T follicular helper cell (primary cell): ENCODE results near the gene HLA-DQA1.
"Not testable (repeated sequence)": the region's sequence is repeated elsewhere in the genome, so short reads cannot be mapped to it uniquely, and the experiment has no call there.

ENCODE experiments used
- DNase-seq: peaks from one replicate; pipeline ENCODE4 v3.0.0-alpha.2; 2020; ENCODE audit warnings: low read depth

The HLA-DQA1 gene

GRCh38 chr6:32658268-32658897, 21.2 kb downstream of the HLA-DQA1 start:
- DNase-seq: no peak

- no peak for DNase-seq
Observed at GRCh38 chr6:32659856-32660595, 22.8 kb downstream of the HLA-DQA1 start.

GRCh38 chr6:32662099-32662498, 24.9 kb downstream of the HLA-DQA1 start:
- no peak for DNase-seq

- DNase-seq: no peak
Observed at GRCh38 chr6:32662836-32663235, 25.6 kb downstream of the HLA-DQA1 start.

GRCh38 chr6:32664354-32664753, 27.1 kb downstream of the HLA-DQA1 start:
- DNase-seq: no peak

GRCh38 chr6:32664827-32665362, 27.7 kb downstream of the HLA-DQA1 start:
- peak; percentile 13 for DNase-seq

GRCh38 chr6:32665661-32666060, 28.5 kb downstream of the HLA-DQA1 start:
- DNase-seq: no peak

- peak; percentile 36 for DNase-seq
Observed at GRCh38 chr6:32666420-32667300, 29.5 kb downstream of the HLA-DQA1 start, which contains the start of gene HLA-DQB1. Gene HLA-DQB1 (minus strand): TSS chr6:32666657. CDS start chr6:32666607, 50 bp downstream.

GRCh38 chr6:32668226-32668747, 31.1 kb downstream of the HLA-DQA1 start:
- DNase-seq: peak; percentile 25

GRCh38 chr6:32669240-32669639, 32.0 kb downstream of the HLA-DQA1 start:
- DNase-seq: no peak

GRCh38 chr6:32669893-32670292, 32.7 kb downstream of the HLA-DQA1 start:
- no peak for DNase-seq

GRCh38 chr6:32671908-32672307, 34.7 kb downstream of the HLA-DQA1 start:
- DNase-seq: not testable (repeated sequence)

GRCh38 chr6:32674123-32674522, 36.9 kb downstream of the HLA-DQA1 start:
- not testable (repeated sequence) for DNase-seq

- no peak for DNase-seq
Observed at GRCh38 chr6:32679492-32679891, 42.3 kb downstream of the HLA-DQA1 start.

GRCh38 chr6:32680055-32680454, 42.8 kb downstream of the HLA-DQA1 start:
- no peak for DNase-seq

- no peak for DNase-seq
Observed at GRCh38 chr6:32684246-32684645, 47.0 kb downstream of the HLA-DQA1 start.

GRCh38 chr6:32685603-32686002, 48.4 kb downstream of the HLA-DQA1 start:
- DNase-seq: no peak

- no peak for DNase-seq
Observed at GRCh38 chr6:32689531-32690501, 52.6 kb downstream of the HLA-DQA1 start.

- peak; percentile 5 for DNase-seq
Observed at GRCh38 chr6:32692019-32692418, 54.8 kb downstream of the HLA-DQA1 start.
